ENCODE results near the gene SPINT4.

- TF ChIP-seq POLR2A (IDR thresholded peaks at IDR 0.05), result no peak
- TF ChIP-seq, protein P1, sequence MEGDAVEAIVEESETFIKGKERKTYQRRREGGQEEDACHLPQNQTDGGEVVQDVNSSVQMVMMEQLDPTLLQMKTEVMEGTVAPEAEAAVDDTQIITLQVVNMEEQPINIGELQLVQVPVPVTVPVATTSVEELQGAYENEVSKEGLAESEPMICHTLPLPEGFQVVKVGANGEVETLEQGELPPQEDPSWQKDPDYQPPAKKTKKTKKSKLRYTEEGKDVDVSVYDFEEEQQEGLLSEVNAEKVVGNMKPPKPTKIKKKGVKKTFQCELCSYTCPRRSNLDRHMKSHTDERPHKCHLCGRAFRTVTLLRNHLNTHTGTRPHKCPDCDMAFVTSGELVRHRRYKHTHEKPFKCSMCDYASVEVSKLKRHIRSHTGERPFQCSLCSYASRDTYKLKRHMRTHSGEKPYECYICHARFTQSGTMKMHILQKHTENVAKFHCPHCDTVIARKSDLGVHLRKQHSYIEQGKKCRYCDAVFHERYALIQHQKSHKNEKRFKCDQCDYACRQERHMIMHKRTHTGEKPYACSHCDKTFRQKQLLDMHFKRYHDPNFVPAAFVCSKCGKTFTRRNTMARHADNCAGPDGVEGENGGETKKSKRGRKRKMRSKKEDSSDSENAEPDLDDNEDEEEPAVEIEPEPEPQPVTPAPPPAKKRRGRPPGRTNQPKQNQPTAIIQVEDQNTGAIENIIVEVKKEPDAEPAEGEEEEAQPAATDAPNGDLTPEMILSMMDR (IDR thresholded peaks at IDR 0.05), result no peak
These were observed 17.0 kb upstream of the SPINT4 start, which contains the start of gene WFDC10B for GRCh38 chr20:45704969-45705637.
